HG03039 (cell line): Measurements from ENCODE around the gene CD70.
"Not testable (repeated sequence)": the region's sequence is repeated elsewhere in the genome, so short reads cannot be mapped to it uniquely, and the experiment has no call there.

Experiments
- ATAC-seq: cut with Tn5 transposase; IDR thresholded peaks from one replicate; pipeline ENCODE4 v1.9.1; 2021; ENCODE audit warnings: mild to moderate bottlenecking, moderate library complexity; ENCODE audit not compliant: unreplicated experiment

CD70 gene

GRCh38 chr19:6590827-6591319, at the start of gene CD70:
CD70 (minus strand) TSS chr19:6591150; CDS start chr19:6591002, 148 bp downstream.
- peak; percentile 38 for ATAC-seq

- not testable (repeated sequence) for ATAC-seq
Measured at GRCh38 chr19:6640333-6640732, 49.4 kb upstream of the CD70 start.

- no peak for ATAC-seq
Measured at GRCh38 chr19:6639439-6639838, 48.5 kb upstream of the CD70 start.

- ATAC-seq = not testable (repeated sequence)
Measured at GRCh38 chr19:6633456-6633813, 42.5 kb upstream of the CD70 start.

GRCh38 chr19:6632747-6633455, 42.0 kb upstream of the CD70 start:
- not testable (repeated sequence) for ATAC-seq

GRCh38 chr19:6632002-6632621, 41.2 kb upstream of the CD70 start:
- no peak for ATAC-seq

GRCh38 chr19:6626764-6627163, 35.8 kb upstream of the CD70 start:
- ATAC-seq = no peak

GRCh38 chr19:6617374-6617773, 26.4 kb upstream of the CD70 start:
- no peak for ATAC-seq

GRCh38 chr19:6616011-6616410, 25.1 kb upstream of the CD70 start:
- no peak for ATAC-seq

GRCh38 chr19:6613711-6614110, 22.8 kb upstream of the CD70 start:
- ATAC-seq = no peak

- ATAC-seq = no peak
Measured at GRCh38 chr19:6610934-6611852, 20.2 kb upstream of the CD70 start.

GRCh38 chr19:6608940-6609339, 18.0 kb upstream of the CD70 start:
- no peak for ATAC-seq

GRCh38 chr19:6608146-6608545, 17.2 kb upstream of the CD70 start:
- not testable (repeated sequence) for ATAC-seq

- not testable (repeated sequence) for ATAC-seq
Measured at GRCh38 chr19:6606276-6607070, 15.5 kb upstream of the CD70 start.

GRCh38 chr19:6604906-6605305, 14.0 kb upstream of the CD70 start:
- no peak for ATAC-seq

GRCh38 chr19:6602729-6603114, 11.8 kb upstream of the CD70 start:
- no peak for ATAC-seq

- peak; percentile 47 for ATAC-seq
Measured at GRCh38 chr19:6601537-6602052, 10.6 kb upstream of the CD70 start.

- not testable (repeated sequence) for ATAC-seq
Measured at GRCh38 chr19:6600951-6601536, 10.1 kb upstream of the CD70 start.

GRCh38 chr19:6599866-6600454, 9.0 kb upstream of the CD70 start:
- ATAC-seq = no peak
